ENCODE measurements around the gene STXBP6.

- no peak for TF ChIP-seq POLR2A (IDR thresholded peaks at IDR 0.05)
- TF ChIP-seq, protein P1, sequence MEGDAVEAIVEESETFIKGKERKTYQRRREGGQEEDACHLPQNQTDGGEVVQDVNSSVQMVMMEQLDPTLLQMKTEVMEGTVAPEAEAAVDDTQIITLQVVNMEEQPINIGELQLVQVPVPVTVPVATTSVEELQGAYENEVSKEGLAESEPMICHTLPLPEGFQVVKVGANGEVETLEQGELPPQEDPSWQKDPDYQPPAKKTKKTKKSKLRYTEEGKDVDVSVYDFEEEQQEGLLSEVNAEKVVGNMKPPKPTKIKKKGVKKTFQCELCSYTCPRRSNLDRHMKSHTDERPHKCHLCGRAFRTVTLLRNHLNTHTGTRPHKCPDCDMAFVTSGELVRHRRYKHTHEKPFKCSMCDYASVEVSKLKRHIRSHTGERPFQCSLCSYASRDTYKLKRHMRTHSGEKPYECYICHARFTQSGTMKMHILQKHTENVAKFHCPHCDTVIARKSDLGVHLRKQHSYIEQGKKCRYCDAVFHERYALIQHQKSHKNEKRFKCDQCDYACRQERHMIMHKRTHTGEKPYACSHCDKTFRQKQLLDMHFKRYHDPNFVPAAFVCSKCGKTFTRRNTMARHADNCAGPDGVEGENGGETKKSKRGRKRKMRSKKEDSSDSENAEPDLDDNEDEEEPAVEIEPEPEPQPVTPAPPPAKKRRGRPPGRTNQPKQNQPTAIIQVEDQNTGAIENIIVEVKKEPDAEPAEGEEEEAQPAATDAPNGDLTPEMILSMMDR (IDR thresholded peaks at IDR 0.05): no peak
These were observed 8.0 kb downstream of the STXBP6 start for GRCh38 chr14:25041898-25042297.
